H1 (cell line): ENCODE data around the gene STEAP1B.

Experiments
- CBX8 ChIP-seq: fragments of 300-800, 300-1000 bp; sonication (generic); IDR thresholded peaks from 2 replicates; pipeline ENCODE4 v1.7.1; 2016; ENCODE audit warnings: low read depth, low read length, borderline replicate concordance
- CREB1 ChIP-seq: IDR thresholded peaks from 2 replicates; pipeline ENCODE4 v1.6.1; 2012; ENCODE audit warnings: inconsistent platforms
- EZH2 ChIP-seq: fragments of 200-600 bp; sonication (generic); IDR thresholded peaks from 2 replicates; pipeline ENCODE4 v1.7.1; 2012; ENCODE audit warnings: low read depth, mild to moderate bottlenecking, moderate library complexity, low read length, inconsistent platforms; ENCODE audit not compliant: severe bottlenecking
- FOSL1 ChIP-seq: IDR thresholded peaks from 2 replicates; pipeline ENCODE4 v1.6.1; 2011; ENCODE audit warnings: mild to moderate bottlenecking, low read depth, low read length, moderate library complexity; ENCODE audit not compliant: insufficient read depth
- HDAC2 ChIP-seq, 2 experiments: fragments of 300-600 bp in 1 of 2; sonication (generic) in 1 of 2; IDR thresholded peaks; 2 replicates each; pipeline ENCODE4 v1.6.1; 2011 to 2012; ENCODE audit warnings: low read depth in 2 of 2, low read length in 2 of 2, mild to moderate bottlenecking in 2 of 2, moderate library complexity in 2 of 2, borderline replicate concordance in 1 of 2, inconsistent platforms in 1 of 2
- HDAC6 ChIP-seq: IDR thresholded peaks from one replicate; pipeline ENCODE4 v1.7.1; 2012; ENCODE audit warnings: low read depth, mild to moderate bottlenecking, inconsistent platforms, low read length, moderate library complexity
- RFX5 ChIP-seq: IDR thresholded peaks from 2 replicates; pipeline ENCODE4 v1.6.1; 2011; ENCODE audit warnings: low read depth, low read length, improper control_type of control experiment, borderline replicate concordance
- SIN3A ChIP-seq, 2 experiments: IDR thresholded peaks in 1 of 2; conservative IDR thresholded peaks in 1 of 2; 2 replicates each; pipeline ENCODE4 v1.6.1; 2011 to 2012; ENCODE audit warnings: low read length in 2 of 2, improper control_type of control experiment in 1 of 2, low read depth in 1 of 2, mild to moderate bottlenecking in 1 of 2
- TEAD4 ChIP-seq: IDR thresholded peaks from 2 replicates; pipeline ENCODE4 v1.6.1; 2012; ENCODE audit warnings: low read depth, low read length, inconsistent platforms, mixed read lengths
- TF ChIP-seq, protein P1 (sequence below), 3 experiments: IDR thresholded peaks; 1 replicate in 2 of 3; 2 replicates in 1 of 3; pipeline versions ENCODE4 v1.5.1 to v1.6.1; 2011; ENCODE audit warnings: low read length in 3 of 3, mild to moderate bottlenecking in 3 of 3, inconsistent platforms in 2 of 3, low read depth in 1 of 3, moderate library complexity in 1 of 3; ENCODE audit not compliant: insufficient read depth in 1 of 3; ENCODE audit errors: control extremely low read depth in 1 of 3

DNA sequence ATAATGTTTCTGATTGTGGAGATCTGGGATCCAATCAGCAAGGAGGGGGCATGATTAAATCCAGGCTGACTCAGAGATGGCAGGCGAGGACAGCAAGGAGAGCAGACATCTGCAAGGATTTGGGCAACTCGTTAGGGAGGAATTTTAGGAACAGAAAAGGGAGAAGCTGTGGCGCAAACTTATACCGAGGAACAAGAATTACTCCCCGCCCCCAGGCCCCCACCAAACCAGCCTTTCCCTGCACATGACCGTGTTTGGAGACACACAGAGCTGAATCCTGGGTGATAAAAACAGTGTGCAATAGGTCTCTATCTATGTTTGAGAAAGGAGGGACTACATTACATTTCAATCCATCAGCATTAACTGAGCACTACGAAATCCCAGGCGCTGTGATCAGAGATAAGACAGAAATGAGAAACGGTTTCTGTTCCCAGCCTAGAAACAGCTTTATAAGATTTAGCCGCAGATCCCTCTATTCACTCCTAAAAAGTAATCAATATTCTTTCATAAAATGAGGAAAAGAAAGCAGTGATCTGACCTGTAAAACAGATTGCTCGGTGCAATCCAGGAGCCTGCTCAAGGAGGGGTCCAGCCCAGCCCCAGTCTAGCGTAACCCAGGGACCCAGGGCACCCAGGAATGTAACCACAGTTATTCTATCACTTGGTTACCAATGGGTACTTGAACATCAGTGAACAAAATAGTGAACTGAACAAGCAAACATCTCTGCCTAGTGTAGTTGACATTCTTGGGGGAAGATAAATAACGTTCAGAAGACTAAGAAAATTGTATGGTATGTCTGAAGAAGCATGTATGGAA lies 105.9 kb downstream of the STEAP1B start:
- TF ChIP-seq HDAC2 (IDR thresholded peaks at IDR 0.05; ENCODE audit: borderline replicate concordance in 1 of 2, low read depth in 2 of 2, low read length in 2 of 2) (no peak), EZH2 (no peak), TEAD4 (no peak), SIN3A (conservative IDR thresholded peaks at IDR 0.05 in 1 of 2, IDR thresholded peaks at IDR 0.05 in 1 of 2; ENCODE audit: low read depth in 1 of 2, low read length in 2 of 2) (no peak), HDAC6 (no peak), CREB1 (no peak), RFX5 (no peak), CBX8 (no peak), FOSL1 (no peak)
- TF ChIP-seq, protein P1, sequence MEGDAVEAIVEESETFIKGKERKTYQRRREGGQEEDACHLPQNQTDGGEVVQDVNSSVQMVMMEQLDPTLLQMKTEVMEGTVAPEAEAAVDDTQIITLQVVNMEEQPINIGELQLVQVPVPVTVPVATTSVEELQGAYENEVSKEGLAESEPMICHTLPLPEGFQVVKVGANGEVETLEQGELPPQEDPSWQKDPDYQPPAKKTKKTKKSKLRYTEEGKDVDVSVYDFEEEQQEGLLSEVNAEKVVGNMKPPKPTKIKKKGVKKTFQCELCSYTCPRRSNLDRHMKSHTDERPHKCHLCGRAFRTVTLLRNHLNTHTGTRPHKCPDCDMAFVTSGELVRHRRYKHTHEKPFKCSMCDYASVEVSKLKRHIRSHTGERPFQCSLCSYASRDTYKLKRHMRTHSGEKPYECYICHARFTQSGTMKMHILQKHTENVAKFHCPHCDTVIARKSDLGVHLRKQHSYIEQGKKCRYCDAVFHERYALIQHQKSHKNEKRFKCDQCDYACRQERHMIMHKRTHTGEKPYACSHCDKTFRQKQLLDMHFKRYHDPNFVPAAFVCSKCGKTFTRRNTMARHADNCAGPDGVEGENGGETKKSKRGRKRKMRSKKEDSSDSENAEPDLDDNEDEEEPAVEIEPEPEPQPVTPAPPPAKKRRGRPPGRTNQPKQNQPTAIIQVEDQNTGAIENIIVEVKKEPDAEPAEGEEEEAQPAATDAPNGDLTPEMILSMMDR (IDR thresholded peaks at IDR 0.05; ENCODE audit: control extremely low read depth in 1 of 3, insufficient read depth in 1 of 3, low read depth in 1 of 3, low read length in 3 of 3) = no peak
